ENCODE data around the gene ALKBH8.

DNA sequence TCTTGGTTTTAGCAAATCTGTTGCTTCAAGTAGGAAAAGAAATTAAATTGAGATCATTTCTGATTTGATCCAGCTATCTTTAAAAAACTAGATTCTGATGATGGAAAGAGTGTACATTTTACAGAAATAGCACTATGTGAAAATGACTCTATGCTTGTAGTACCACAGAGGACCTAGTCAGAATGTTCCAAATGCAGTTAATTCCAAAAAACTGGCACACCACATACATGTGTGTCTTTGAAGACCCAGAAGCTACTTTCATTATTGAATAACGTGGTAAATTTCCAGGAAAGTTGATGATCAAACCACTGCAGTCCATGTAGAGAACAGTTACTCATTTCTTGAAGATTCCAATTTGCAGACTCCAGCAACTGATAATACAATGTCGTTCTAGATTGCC is 29.2 kb upstream of the ALKBH8 start:
- TF ChIP-seq, protein P1, sequence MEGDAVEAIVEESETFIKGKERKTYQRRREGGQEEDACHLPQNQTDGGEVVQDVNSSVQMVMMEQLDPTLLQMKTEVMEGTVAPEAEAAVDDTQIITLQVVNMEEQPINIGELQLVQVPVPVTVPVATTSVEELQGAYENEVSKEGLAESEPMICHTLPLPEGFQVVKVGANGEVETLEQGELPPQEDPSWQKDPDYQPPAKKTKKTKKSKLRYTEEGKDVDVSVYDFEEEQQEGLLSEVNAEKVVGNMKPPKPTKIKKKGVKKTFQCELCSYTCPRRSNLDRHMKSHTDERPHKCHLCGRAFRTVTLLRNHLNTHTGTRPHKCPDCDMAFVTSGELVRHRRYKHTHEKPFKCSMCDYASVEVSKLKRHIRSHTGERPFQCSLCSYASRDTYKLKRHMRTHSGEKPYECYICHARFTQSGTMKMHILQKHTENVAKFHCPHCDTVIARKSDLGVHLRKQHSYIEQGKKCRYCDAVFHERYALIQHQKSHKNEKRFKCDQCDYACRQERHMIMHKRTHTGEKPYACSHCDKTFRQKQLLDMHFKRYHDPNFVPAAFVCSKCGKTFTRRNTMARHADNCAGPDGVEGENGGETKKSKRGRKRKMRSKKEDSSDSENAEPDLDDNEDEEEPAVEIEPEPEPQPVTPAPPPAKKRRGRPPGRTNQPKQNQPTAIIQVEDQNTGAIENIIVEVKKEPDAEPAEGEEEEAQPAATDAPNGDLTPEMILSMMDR (IDR thresholded peaks at IDR 0.05; ENCODE audit: low read depth, low read length, missing input control), result no peak
- TF ChIP-seq GABPA (IDR thresholded peaks at IDR 0.05 in 1 of 2, conservative IDR thresholded peaks at IDR 0.05 in 1 of 2), result no peak
- TF ChIP-seq, protein P2, sequence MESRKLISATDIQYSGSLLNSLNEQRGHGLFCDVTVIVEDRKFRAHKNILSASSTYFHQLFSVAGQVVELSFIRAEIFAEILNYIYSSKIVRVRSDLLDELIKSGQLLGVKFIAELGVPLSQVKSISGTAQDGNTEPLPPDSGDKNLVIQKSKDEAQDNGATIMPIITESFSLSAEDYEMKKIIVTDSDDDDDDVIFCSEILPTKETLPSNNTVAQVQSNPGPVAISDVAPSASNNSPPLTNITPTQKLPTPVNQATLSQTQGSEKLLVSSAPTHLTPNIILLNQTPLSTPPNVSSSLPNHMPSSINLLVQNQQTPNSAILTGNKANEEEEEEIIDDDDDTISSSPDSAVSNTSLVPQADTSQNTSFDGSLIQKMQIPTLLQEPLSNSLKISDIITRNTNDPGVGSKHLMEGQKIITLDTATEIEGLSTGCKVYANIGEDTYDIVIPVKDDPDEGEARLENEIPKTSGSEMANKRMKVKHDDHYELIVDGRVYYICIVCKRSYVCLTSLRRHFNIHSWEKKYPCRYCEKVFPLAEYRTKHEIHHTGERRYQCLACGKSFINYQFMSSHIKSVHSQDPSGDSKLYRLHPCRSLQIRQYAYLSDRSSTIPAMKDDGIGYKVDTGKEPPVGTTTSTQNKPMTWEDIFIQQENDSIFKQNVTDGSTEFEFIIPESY (IDR thresholded peaks at IDR 0.05), result no peak
- TF ChIP-seq, protein P3, sequence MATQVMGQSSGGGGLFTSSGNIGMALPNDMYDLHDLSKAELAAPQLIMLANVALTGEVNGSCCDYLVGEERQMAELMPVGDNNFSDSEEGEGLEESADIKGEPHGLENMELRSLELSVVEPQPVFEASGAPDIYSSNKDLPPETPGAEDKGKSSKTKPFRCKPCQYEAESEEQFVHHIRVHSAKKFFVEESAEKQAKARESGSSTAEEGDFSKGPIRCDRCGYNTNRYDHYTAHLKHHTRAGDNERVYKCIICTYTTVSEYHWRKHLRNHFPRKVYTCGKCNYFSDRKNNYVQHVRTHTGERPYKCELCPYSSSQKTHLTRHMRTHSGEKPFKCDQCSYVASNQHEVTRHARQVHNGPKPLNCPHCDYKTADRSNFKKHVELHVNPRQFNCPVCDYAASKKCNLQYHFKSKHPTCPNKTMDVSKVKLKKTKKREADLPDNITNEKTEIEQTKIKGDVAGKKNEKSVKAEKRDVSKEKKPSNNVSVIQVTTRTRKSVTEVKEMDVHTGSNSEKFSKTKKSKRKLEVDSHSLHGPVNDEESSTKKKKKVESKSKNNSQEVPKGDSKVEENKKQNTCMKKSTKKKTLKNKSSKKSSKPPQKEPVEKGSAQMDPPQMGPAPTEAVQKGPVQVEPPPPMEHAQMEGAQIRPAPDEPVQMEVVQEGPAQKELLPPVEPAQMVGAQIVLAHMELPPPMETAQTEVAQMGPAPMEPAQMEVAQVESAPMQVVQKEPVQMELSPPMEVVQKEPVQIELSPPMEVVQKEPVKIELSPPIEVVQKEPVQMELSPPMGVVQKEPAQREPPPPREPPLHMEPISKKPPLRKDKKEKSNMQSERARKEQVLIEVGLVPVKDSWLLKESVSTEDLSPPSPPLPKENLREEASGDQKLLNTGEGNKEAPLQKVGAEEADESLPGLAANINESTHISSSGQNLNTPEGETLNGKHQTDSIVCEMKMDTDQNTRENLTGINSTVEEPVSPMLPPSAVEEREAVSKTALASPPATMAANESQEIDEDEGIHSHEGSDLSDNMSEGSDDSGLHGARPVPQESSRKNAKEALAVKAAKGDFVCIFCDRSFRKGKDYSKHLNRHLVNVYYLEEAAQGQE (IDR thresholded peaks at IDR 0.05), result no peak
- no peak for TF ChIP-seq YY1 (IDR thresholded peaks at IDR 0.05)
- TF ChIP-seq, protein P4, sequence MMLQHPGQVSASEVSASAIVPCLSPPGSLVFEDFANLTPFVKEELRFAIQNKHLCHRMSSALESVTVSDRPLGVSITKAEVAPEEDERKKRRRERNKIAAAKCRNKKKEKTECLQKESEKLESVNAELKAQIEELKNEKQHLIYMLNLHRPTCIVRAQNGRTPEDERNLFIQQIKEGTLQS (IDR thresholded peaks at IDR 0.05), result no peak
- TF ChIP-seq, protein P5, sequence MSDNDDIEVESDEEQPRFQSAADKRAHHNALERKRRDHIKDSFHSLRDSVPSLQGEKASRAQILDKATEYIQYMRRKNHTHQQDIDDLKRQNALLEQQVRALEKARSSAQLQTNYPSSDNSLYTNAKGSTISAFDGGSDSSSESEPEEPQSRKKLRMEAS (IDR thresholded peaks at IDR 0.05), result no peak
- no peak for TF ChIP-seq RXRA (IDR thresholded peaks at IDR 0.05)
- no peak for TF ChIP-seq JUND (IDR thresholded peaks at IDR 0.05)
